ENCODE data around the gene C11orf87.

GRCh38 chr11:109425554-109425953, 3.6 kb downstream of the C11orf87 start:
- no peak for TF ChIP-seq CTCF (IDR thresholded peaks at IDR 0.05)
- TF ChIP-seq EZH2 (IDR thresholded peaks at IDR 0.05; ENCODE audit: borderline replicate concordance, insufficient read depth, low read depth, low read length, poor library complexity, severe bottlenecking) = no peak
